IMR-90 (cell line): ENCODE data around the gene TMEM82. TPM values are rescaled to one million over a fixed set of nuclear protein-coding genes. Genes with fewer than 3 reads are reported as not detected.

Source experiments
- ATAC-seq: fragments of 200-7000 bp; cut with Tn5 transposase; 2 replicates; pipeline ENCODE4 v1.9.1; 2020; ENCODE audit warnings: low read depth, mild to moderate bottlenecking, moderate library complexity
- BruUV-seq: library from RNA; stranded (reverse); fragments of 400-500 nt; replicated peaks from 2 replicates; lab custom pipeline; 2021; lab: Mats Ljungman, UMichigan
- CTCF ChIA-PET: fragments of 300-600 bp; formaldehyde crosslinking; extraction: SDS; loops from one replicate; lab custom pipeline; 2021; ENCODE audit warnings: antibody characterized with exemption; lab: Yijun Ruan, JAX
- POLR2A ChIA-PET: fragments of 300-600 bp; sonication (Branson Sonifier 250); formaldehyde crosslinking; loops from one replicate; lab custom pipeline; 2022; ENCODE audit warnings: antibody characterized with exemption; ENCODE audit not compliant: unreplicated experiment; lab: Charles Lee
- DNase-seq: peaks from one replicate; pipeline ENCODE4 v3.0.0; 2013
- H2AFZ ChIP-seq: replicated peaks from 2 replicates; pipeline ENCODE3; 2013; ENCODE audit warnings: low read length, mild to moderate bottlenecking; ENCODE audit not compliant: poor library complexity
- H2AK5ac ChIP-seq: 2 replicates; pipeline ENCODE4 v1.6.1; 2013; ENCODE audit warnings: low read depth, low read length, inconsistent platforms
- H2AK9ac ChIP-seq: replicated peaks from 2 replicates; pipeline ENCODE3; 2013; ENCODE audit warnings: mild to moderate bottlenecking, low read depth, low read length, moderate library complexity; ENCODE audit not compliant: poor library complexity
- H2BK120ac ChIP-seq: 2 replicates; pipeline ENCODE4 v1.6.1; 2013; ENCODE audit warnings: low read depth, low read length, inconsistent platforms
- H2BK15ac ChIP-seq: 3 replicates; pipeline ENCODE4 v1.6.1; 2013; ENCODE audit warnings: low read depth, low read length, inconsistent platforms
- H2BK20ac ChIP-seq: 2 replicates; pipeline ENCODE4 v1.6.1; 2013; ENCODE audit warnings: low read depth, mild to moderate bottlenecking, inconsistent platforms, low read length, moderate library complexity
- H2BK5ac ChIP-seq: 2 replicates; pipeline ENCODE4 v1.6.1; 2013; ENCODE audit warnings: mild to moderate bottlenecking, low read depth, low read length, inconsistent platforms; ENCODE audit not compliant: poor library complexity, severe bottlenecking
- H3K14ac ChIP-seq: replicated peaks from 2 replicates; pipeline ENCODE4 v1.6.1; 2013; ENCODE audit warnings: low read depth, low read length, inconsistent platforms
- H3K18ac ChIP-seq: 2 replicates; pipeline ENCODE4 v1.6.1; 2013; ENCODE audit warnings: low read depth, low read length, control low read depth
- H3K23ac ChIP-seq: 2 replicates; pipeline ENCODE4 v1.6.1; 2013; ENCODE audit warnings: low read depth, low read length, inconsistent platforms
- H3K27ac ChIP-seq: 2 replicates; pipeline ENCODE4 v1.5.1; 2013; ENCODE audit warnings: mild to moderate bottlenecking, control low read depth, low read length; ENCODE audit not compliant: insufficient read depth
- H3K27me3 ChIP-seq: 2 replicates; pipeline ENCODE4 v1.6.1; 2013; ENCODE audit warnings: low read length; ENCODE audit not compliant: control insufficient read depth, insufficient read depth
- H3K36me3 ChIP-seq: 2 replicates; pipeline ENCODE4 v1.6.1; 2013; ENCODE audit warnings: low read length, mixed read lengths; ENCODE audit not compliant: control insufficient read depth, insufficient read depth
- H3K4ac ChIP-seq: 2 replicates; pipeline ENCODE4 v1.6.1; 2013; ENCODE audit warnings: low read depth, low read length, inconsistent platforms
- H3K4me1 ChIP-seq: 2 replicates; pipeline ENCODE4 v1.6.1; 2013; ENCODE audit warnings: low read length, mixed read lengths; ENCODE audit not compliant: control insufficient read depth, insufficient read depth
- H3K4me2 ChIP-seq: 2 replicates; pipeline ENCODE4 v1.6.1; 2013; ENCODE audit warnings: low read depth, mild to moderate bottlenecking, control low read depth, low read length, moderate library complexity
- H3K4me3 ChIP-seq: 2 replicates; pipeline ENCODE4 v1.5.1; 2013; ENCODE audit warnings: low read depth, mild to moderate bottlenecking, control low read depth, low read length, moderate library complexity; ENCODE audit not compliant: insufficient read depth
- H3K56ac ChIP-seq: 2 replicates; pipeline ENCODE4 v1.6.1; 2013; ENCODE audit warnings: low read length, inconsistent platforms; ENCODE audit not compliant: insufficient read depth; ENCODE audit errors: extremely low read depth
- H3K79me1 ChIP-seq, 2 experiments: 2 replicates each; pipeline ENCODE4 v1.6.1; 2013; ENCODE audit warnings: low read length in 2 of 2, inconsistent platforms in 1 of 2, low read depth in 1 of 2
- H3K9ac ChIP-seq: 2 replicates; pipeline ENCODE4 v1.6.1; 2013; ENCODE audit warnings: low read depth, low read length, control low read depth
- H3K9me1 ChIP-seq: 2 replicates; pipeline ENCODE4 v1.6.1; 2013; ENCODE audit warnings: low read length, inconsistent platforms; ENCODE audit not compliant: insufficient read depth
- H3K9me3 ChIP-seq: 2 replicates; pipeline ENCODE4 v1.6.1; 2013; ENCODE audit warnings: low read length; ENCODE audit not compliant: control insufficient read depth, insufficient read depth
- H4K20me1 ChIP-seq: 2 replicates; pipeline ENCODE4 v1.6.1; 2013; ENCODE audit warnings: low read length, inconsistent platforms; ENCODE audit not compliant: insufficient read depth
- H4K5ac ChIP-seq: 2 replicates; pipeline ENCODE4 v1.6.1; 2013; ENCODE audit warnings: mild to moderate bottlenecking, low read depth, low read length, control low read depth
- H4K8ac ChIP-seq, 2 experiments: 2 replicates each; pipeline ENCODE4 v1.6.1; 2013; ENCODE audit warnings: low read depth in 2 of 2, low read length in 2 of 2, control low read depth in 1 of 2, inconsistent platforms in 1 of 2
- H4K91ac ChIP-seq: 2 replicates; pipeline ENCODE4 v1.6.1; 2013; ENCODE audit warnings: low read depth, low read length, inconsistent platforms; ENCODE audit not compliant: insufficient read depth
- BHLHE40 ChIP-seq: fragments of 150-350 bp; IDR thresholded peaks from 2 replicates; pipeline ENCODE4 v1.6.1; 2016; ENCODE audit warnings: mild to moderate bottlenecking, low read depth, low read length
- CEBPB ChIP-seq: IDR thresholded peaks from 2 replicates; pipeline ENCODE4 v1.6.1; 2012; ENCODE audit warnings: low read depth, low read length, improper control_type of control experiment
- CHD1 ChIP-seq: IDR thresholded peaks from 2 replicates; pipeline ENCODE4 v1.6.1; 2012; ENCODE audit warnings: low read depth, low read length, improper control_type of control experiment
- ELK1 ChIP-seq: fragments of 150-350 bp; IDR thresholded peaks from 2 replicates; pipeline ENCODE4 v1.6.1; 2016; ENCODE audit warnings: low read depth, mild to moderate bottlenecking, low read length, moderate library complexity, borderline replicate concordance
- FOS ChIP-seq: fragments of 150-350 bp; IDR thresholded peaks from 2 replicates; pipeline ENCODE4 v1.6.1; 2016; ENCODE audit warnings: low read depth, low read length
- MAFK ChIP-seq: IDR thresholded peaks from 2 replicates; pipeline ENCODE4 v1.6.1; 2012; ENCODE audit warnings: low read depth, low read length, improper control_type of control experiment
- MAZ ChIP-seq: IDR thresholded peaks from 2 replicates; pipeline ENCODE4 v1.6.1; 2012; ENCODE audit warnings: low read depth, mild to moderate bottlenecking, low read length, improper control_type of control experiment, moderate library complexity, borderline replicate concordance
- MXI1 ChIP-seq: IDR thresholded peaks from 2 replicates; pipeline ENCODE4 v1.6.1; 2012; ENCODE audit warnings: low read depth, mild to moderate bottlenecking, low read length, moderate library complexity, borderline replicate concordance
- NFE2L2 ChIP-seq: fragments of 150-350 bp; IDR thresholded peaks from 2 replicates; pipeline ENCODE4 v1.6.1; 2016; ENCODE audit warnings: low read depth, mild to moderate bottlenecking, low read length
- POLR2A ChIP-seq: IDR thresholded peaks from 2 replicates; pipeline ENCODE4 v1.6.1; 2012; ENCODE audit warnings: mild to moderate bottlenecking, low read depth, low read length
- RAD21 ChIP-seq: IDR thresholded peaks from 2 replicates; pipeline ENCODE4 v1.6.1; 2012; ENCODE audit warnings: low read length, improper control_type of control experiment
- RCOR1 ChIP-seq: IDR thresholded peaks from 2 replicates; pipeline ENCODE4 v1.6.1; 2012; ENCODE audit warnings: mild to moderate bottlenecking, low read length, improper control_type of control experiment; ENCODE audit not compliant: insufficient replicate concordance
- RFX5 ChIP-seq: IDR thresholded peaks from 2 replicates; pipeline ENCODE4 v1.8.0; 2012; ENCODE audit warnings: low read depth, mild to moderate bottlenecking, low read length, moderate library complexity
- SMC3 ChIP-seq: fragments of 150-350 bp; IDR thresholded peaks from 2 replicates; pipeline ENCODE4 v1.6.1; 2016; ENCODE audit warnings: low read depth, mild to moderate bottlenecking, antibody characterized with exemption, low read length, moderate library complexity
- WGBS, 2 experiments: methylation state at CpG; one replicate each; pipeline versions ENCODE4 v1.1.5 to v1.1.7; 2013; ENCODE audit warnings: missing lambda C conversion rate in 2 of 2; ENCODE audit not compliant: insufficient read length in 1 of 2; ENCODE audit errors: extremely low coverage in 2 of 2; 5-methylcytosine and 5-hydroxymethylcytosine counted together
- dilution Hi-C: fragments of 300-500 bp; cut with HindIII; formaldehyde crosslinking; loops from one replicate; pipeline ENCODE4 v1.14.3; 2018; ENCODE audit warnings: low sequenced_read_pairs; ENCODE audit not compliant: unreplicated experiment
- in situ Hi-C: fragments of 300-500 bp; cut with MboI; formaldehyde crosslinking; loops from 3 replicates; pipeline ENCODE4 v1.14.3; 2019; ENCODE audit warnings: low sequenced_read_pairs, inconsistent platforms, mixed read lengths
- intact Hi-C: fragments of 100-400 bp; cut with micrococcal nuclease; formaldehyde crosslinking; loops from 2 replicates; pipeline ENCODE4 v1.10.0; 2022
- polyA plus RNA-seq, 3 experiments: library from polyadenylated mRNA; depleted of rRNA; stranded (reverse); fragments of >200 nt; gene quantifications; 2 replicates each; pipeline ENCODE4 v1.2.3, GENCODE V29; 2012; ENCODE audit warnings: low replicate concordance in 1 of 3
- total RNA-seq: library from RNA; depleted of rRNA; stranded (reverse); fragments of >200 nt; gene quantifications from 2 replicates; pipeline ENCODE4 v1.2.3, GENCODE V29; 2012
- TF ChIP-seq, protein P1 (sequence below): fragments of 150-350 bp; IDR thresholded peaks from 2 replicates; pipeline ENCODE4 v1.6.1; 2017; ENCODE audit warnings: mild to moderate bottlenecking, antibody characterized with exemption, low read length, low read depth
- TF ChIP-seq, protein P2 (sequence below): conservative IDR thresholded peaks from 2 replicates; pipeline ENCODE4 v1.5.1; 2012; ENCODE audit warnings: mild to moderate bottlenecking, low read depth, low read length, improper control_type of control experiment

TMEM82 gene
- total and polyA plus RNA-seq, 2 of the 4 experiments (the other 2 are of a cell fraction), result not detected

DNA sequence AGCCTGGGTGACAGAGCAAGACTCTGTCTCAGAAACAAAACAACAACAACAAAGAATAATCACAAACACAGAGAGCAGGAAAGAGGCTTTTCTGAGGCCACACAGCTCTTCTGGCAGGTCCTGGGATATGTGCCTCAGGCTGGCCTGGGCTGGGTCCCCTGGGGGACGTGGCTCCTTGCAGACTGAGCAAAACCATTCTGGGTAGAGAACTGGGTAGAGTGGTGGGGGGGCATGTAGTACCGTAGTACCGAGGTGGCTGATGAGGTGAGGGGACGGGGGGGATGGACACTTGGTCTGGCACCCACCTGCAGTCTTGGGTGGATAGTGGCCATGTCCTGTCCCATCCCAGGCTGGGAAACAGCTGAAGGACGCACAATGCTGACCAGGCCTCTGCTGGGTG, 6.0 kb downstream of the TMEM82 start:
- H3K18ac ChIP-seq, result no peak overlapping the region
- peak overlapping the region; percentile 40 for H2AK9ac ChIP-seq
- no peaks in the 10 kb centered on the region for H3K79me1 ChIP-seq
- H3K36me3 ChIP-seq, result no peaks in the 10 kb centered on the region
- no peaks in the 10 kb centered on the region for H3K9me3 ChIP-seq
- no peak overlapping the region for H3K4ac ChIP-seq
- intact Hi-C loops, result no loop called here
- H3K27me3 ChIP-seq, result no peaks in the 10 kb centered on the region
- H3K27ac ChIP-seq, result no peak overlapping the region
- H2BK5ac ChIP-seq, result no peak overlapping the region
- WGBS, 2 experiments, result 96% methylated on average over 3 of the region's 5 CpGs; no CpG with 5 or more reads in 1 of the 2 experiments
- H4K5ac ChIP-seq, result no peak overlapping the region
- H4K20me1 ChIP-seq, result no peaks in the 10 kb centered on the region
- no peak overlapping the region for H2BK15ac ChIP-seq
- BruUV-seq, result no TSS peak
- no peak overlapping the region for H3K9ac ChIP-seq
- TF ChIP-seq MAZ (no peak), NFE2L2 (no peak), BHLHE40 (no peak), MAFK (no peak), POLR2A (no peak), CEBPB (no peak), RFX5 (no peak), RAD21 (no peak), MXI1 (no peak), FOS (no peak), SMC3 (no peak), ELK1 (no peak), CHD1 (no peak), RCOR1 (no peak)
- TF ChIP-seq, protein P1, sequence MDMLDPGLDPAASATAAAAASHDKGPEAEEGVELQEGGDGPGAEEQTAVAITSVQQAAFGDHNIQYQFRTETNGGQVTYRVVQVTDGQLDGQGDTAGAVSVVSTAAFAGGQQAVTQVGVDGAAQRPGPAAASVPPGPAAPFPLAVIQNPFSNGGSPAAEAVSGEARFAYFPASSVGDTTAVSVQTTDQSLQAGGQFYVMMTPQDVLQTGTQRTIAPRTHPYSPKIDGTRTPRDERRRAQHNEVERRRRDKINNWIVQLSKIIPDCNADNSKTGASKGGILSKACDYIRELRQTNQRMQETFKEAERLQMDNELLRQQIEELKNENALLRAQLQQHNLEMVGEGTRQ, result no peak
- TF ChIP-seq, protein P2, sequence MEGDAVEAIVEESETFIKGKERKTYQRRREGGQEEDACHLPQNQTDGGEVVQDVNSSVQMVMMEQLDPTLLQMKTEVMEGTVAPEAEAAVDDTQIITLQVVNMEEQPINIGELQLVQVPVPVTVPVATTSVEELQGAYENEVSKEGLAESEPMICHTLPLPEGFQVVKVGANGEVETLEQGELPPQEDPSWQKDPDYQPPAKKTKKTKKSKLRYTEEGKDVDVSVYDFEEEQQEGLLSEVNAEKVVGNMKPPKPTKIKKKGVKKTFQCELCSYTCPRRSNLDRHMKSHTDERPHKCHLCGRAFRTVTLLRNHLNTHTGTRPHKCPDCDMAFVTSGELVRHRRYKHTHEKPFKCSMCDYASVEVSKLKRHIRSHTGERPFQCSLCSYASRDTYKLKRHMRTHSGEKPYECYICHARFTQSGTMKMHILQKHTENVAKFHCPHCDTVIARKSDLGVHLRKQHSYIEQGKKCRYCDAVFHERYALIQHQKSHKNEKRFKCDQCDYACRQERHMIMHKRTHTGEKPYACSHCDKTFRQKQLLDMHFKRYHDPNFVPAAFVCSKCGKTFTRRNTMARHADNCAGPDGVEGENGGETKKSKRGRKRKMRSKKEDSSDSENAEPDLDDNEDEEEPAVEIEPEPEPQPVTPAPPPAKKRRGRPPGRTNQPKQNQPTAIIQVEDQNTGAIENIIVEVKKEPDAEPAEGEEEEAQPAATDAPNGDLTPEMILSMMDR, result no peak
- CTCF ChIA-PET, result no interaction called here
- peaks cover 8% of the 10 kb centered on the region for H3K4me1 ChIP-seq
- DNase-seq, result no peak
- H3K23ac ChIP-seq, result no peak overlapping the region
- dilution Hi-C loops, result no loop called here
- H2AK5ac ChIP-seq, result no peak overlapping the region
- peaks cover 5% of the 10 kb centered on the region for H3K9me1 ChIP-seq
- no peak overlapping the region for H4K8ac ChIP-seq
- no peak overlapping the region for H3K4me3 ChIP-seq
- H2BK120ac ChIP-seq, result no peak overlapping the region
- no peak overlapping the region for H3K4me2 ChIP-seq
- ATAC-seq, result no peak
- H4K91ac ChIP-seq, result no peak overlapping the region
- no peak overlapping the region for H2BK20ac ChIP-seq
- H3K14ac ChIP-seq, result no peak overlapping the region
- in situ Hi-C loops, result no loop called here
- no peak overlapping the region for H2AFZ ChIP-seq
- POLR2A ChIA-PET, result no interaction called here
- no peak overlapping the region for H3K56ac ChIP-seq
